ENCODE measurements around the gene DLGAP5.

DNA sequence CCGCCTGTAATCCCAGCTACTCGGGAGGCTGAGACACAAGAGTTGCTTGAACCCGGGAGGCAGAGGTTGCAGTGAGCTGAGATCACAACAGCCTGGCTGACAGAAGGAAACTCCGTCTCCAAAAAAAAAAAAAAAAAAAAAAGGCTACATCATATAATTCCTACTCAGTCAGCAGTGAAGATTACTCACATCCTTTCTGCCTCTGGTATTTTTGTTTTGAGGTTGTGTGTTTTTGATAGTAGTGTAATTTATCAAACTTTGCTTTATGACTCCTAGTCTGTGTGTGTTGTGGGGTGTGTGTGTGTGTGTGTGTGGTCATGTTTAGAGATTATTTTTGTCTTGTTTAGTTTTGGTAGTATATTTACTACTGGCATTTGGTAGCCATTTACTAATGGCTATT is 29.8 kb upstream of the DLGAP5 start:
- no peak for TF ChIP-seq CTCF (IDR thresholded peaks at IDR 0.05; ENCODE audit: insufficient read depth, low read length, poor library complexity, severe bottlenecking)
- no peak for TF ChIP-seq EZH2phosphoT487 (conservative IDR thresholded peaks at IDR 0.05; ENCODE audit: low read length)
